ENCODE results near the gene GAS2L1. TPM values are rescaled to one million over a fixed set of nuclear protein-coding genes. Genes with fewer than 3 reads are reported as not detected.

The GAS2L1 gene
- total RNA-seq, 4 donors from 2014 or later, result 7.5 to 31.6 (median 10.3) TPM

DNA sequence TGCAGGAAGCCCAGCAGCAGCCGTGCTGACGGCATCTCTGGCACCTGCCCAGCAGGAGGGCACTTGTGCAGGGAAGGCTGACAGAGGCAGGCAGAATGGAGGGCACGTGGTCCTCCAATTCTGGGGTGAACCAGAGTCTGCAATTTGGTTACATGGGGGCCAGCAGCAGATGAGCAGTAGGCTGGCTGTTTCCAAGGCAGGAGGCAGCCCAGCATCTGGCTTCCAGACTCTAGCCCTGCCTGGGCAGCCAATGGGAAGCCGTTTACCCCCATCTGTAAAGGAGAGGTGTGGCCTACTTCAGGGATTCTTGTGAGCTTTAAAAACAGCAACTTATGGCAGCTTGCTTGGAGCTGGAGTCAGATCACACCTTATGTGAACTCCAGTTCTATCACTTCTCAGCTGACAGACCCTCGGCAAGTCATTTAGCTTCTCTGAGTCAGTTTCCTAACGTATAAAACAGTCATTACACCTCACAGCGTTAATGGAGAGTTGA lies 36.9 kb downstream of the GAS2L1 start:
- TF ChIP-seq, protein P1, sequence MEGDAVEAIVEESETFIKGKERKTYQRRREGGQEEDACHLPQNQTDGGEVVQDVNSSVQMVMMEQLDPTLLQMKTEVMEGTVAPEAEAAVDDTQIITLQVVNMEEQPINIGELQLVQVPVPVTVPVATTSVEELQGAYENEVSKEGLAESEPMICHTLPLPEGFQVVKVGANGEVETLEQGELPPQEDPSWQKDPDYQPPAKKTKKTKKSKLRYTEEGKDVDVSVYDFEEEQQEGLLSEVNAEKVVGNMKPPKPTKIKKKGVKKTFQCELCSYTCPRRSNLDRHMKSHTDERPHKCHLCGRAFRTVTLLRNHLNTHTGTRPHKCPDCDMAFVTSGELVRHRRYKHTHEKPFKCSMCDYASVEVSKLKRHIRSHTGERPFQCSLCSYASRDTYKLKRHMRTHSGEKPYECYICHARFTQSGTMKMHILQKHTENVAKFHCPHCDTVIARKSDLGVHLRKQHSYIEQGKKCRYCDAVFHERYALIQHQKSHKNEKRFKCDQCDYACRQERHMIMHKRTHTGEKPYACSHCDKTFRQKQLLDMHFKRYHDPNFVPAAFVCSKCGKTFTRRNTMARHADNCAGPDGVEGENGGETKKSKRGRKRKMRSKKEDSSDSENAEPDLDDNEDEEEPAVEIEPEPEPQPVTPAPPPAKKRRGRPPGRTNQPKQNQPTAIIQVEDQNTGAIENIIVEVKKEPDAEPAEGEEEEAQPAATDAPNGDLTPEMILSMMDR (IDR thresholded peaks at IDR 0.05; ENCODE audit: low read depth), result no peak

DNA sequence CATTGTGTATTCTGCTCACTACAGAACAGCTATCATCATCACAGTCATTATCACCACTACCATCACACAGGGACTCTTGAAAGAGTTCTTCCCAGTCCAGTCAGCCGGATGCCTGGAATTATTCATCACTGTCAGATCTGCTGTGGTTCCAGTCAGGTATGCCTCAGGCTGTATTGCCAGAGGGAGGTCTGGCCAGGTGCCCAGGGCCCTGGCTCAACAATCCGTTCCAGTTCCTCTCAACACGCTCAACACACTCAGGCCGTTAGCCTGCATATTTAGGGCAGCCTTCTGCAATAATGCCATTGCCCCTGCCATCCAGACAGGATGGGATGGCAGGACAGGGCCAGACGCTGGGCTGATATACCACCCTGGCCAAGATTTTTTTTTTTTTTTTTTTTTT lies 37.7 kb downstream of the GAS2L1 start:
- TF ChIP-seq, protein P1 (IDR thresholded peaks at IDR 0.05; ENCODE audit: low read depth), result no peak

GRCh38 chr22:29345932-29346331 lies 39.5 kb downstream of the GAS2L1 start:
- TF ChIP-seq, protein P1 (IDR thresholded peaks at IDR 0.05; ENCODE audit: low read depth), result no peak

- TF ChIP-seq, protein P1 (IDR thresholded peaks at IDR 0.05; ENCODE audit: low read depth), result no peak
These were observed 40.2 kb downstream of the GAS2L1 start for GRCh38 chr22:29346659-29347058.

DNA sequence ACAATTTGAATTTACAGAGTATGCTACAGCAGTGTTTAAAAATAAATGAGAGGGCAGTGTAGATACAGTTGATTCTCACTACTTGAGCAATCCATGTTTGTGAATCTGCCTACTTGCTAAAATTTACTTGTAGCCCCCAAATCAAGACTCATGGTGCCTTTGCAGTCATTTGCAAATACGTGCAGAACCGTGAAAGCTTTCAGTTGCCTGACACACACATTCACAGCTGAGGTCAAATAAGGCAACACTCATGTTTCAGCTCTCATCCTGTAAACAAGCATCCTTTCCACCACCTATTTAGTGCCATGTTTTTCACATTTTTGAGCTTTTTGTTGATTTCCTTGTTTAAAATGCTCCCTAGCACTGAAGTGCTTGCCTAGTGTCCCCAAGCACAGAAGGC lies 41.6 kb downstream of the GAS2L1 start:
- TF ChIP-seq, protein P1 (IDR thresholded peaks at IDR 0.05; ENCODE audit: low read depth), result no peak

GRCh38 chr22:29348956-29349355 lies 42.5 kb downstream of the GAS2L1 start:
- TF ChIP-seq, protein P1 (IDR thresholded peaks at IDR 0.05; ENCODE audit: low read depth), result no peak

DNA sequence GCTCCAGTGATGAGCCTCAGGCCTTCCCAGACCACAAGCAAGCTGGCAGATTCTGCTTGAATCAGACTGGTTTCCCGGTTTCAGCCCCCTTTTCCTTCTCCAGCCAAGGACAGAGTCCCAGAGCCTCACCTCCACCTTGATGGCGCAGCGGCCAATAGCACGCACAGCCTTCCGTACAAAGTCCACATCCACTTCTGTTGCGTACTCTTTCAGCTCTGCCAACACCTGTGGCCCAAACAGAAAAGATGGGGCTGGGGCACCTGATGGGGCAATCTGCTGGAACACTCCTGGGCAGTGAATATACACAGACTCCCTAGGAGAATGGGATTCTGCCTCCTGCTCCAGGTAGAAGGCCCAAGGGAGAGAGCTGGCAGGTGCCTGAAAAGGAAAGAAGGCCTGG lies 44.6 kb downstream of the GAS2L1 start:
- TF ChIP-seq, protein P1 (IDR thresholded peaks at IDR 0.05; ENCODE audit: low read depth), result no peak
